HL-60/S4 (cell line): ENCODE measurements around the gene CTNNBL1.
"Not testable (repeated sequence)": the region's sequence is repeated elsewhere in the genome, so short reads cannot be mapped to it uniquely, and the experiment has no call there.

Experiments
- in situ Hi-C: fragments of 300-500 bp; cut with MboI; formaldehyde crosslinking; loops from 2 replicates; pipeline ENCODE4 v1.14.3; 2022; ENCODE audit warnings: low sequenced_read_pairs

The CTNNBL1 gene

DNA sequence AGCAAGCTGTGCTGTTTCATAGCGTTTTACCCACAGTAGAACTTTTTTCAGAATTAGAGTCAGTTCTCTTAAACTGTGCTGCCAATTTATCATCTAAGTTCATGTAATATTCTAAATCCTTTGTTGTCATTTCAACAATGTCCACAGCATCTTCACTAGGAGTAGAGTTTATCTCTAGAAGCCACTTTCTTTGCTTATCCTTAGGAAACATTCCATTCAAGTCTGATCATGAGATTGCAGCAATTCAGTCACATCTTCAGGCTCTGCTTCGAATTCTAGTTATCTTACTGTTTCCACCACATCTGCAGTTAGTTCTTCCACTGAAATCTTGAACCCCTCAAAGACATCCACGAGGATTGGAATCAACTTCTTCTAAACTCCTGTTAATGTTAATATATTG, 12.5 kb downstream of the CTNNBL1 start:
- in situ Hi-C loops, result no loop called here

DNA sequence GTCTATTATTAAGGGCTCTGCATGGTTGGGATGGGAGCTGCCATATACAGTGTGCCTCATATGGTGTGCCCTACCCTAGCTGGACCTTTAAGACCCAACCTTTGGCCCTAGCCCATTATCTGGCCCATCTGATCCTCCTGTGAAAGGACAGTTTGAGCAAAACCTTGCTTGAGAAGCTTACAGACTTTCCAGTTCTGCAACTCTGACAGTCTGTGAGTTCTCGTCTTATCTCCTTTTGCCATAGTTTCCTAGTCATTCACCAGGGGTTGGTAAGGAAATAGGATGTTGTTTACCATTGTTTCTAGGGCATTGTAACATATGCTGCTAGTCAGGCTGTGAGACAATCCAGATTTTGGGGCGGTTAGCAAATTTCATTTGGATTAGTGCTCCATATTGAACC, 17.2 kb downstream of the CTNNBL1 start:
- in situ Hi-C loops, result no loop called here

DNA sequence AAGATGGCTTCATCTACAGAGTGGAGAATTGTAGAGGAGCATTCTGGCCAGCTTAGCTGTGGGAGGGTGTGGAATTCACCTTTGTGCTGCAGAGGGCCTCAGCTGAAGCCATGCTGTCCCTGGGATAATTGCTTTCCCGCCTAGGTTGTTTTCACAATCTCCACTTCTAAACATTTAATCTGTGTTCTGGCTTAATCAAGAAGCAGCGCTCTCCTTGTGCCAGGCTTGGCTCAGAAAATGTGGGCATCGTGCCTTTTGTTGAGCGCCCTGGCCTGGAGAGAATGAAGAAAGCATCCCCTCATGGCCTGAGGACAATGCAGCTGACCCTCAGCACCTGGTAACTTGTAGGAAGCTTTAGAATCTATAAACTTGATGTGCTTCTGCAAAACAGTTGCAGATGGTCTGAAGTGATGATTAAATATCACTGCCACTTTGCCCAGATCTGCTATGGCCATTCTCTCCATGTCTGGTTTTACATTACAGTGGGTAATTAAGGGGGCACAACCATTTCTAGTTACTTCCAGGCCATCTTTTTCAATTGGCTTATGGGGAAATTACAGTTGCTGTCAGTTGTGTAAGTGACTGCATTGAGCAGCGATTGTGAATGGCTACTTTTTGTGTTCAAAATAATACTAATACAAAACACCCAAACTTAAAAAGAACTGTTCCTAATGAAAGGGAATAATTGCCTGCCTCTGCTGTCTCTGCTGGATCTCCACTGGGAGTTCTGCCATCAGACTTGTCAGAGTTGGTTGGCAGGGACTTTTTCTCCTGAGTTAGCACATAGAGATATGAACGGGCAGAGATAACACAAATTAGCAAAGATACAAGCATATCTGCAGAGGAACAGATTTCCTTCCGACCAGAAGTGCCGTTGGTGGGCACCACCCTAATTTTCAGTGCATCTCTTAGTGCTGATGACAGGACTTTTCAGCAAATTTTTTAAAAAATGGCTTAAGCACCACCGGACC, 18.4 kb downstream of the CTNNBL1 start:
- in situ Hi-C loops, result no loop called here

DNA sequence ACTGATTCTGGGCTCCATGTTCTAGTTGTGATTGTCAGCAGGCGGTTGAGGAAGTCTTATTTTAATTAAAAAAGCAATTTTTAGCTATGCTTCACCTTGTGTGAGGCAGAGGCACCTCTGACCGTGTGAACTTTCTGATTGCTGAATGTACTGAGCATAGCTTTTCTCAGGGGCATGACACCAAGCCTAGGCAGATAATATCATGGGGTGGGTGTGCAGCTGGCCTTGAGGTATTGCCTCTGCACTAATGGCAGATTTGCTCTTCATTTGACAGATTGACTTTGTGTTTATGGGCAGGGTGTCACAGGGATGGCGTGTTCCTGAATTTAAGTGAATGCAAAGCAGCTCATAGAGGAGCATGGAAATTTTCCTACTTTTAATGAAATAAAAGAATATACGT, 19.6 kb downstream of the CTNNBL1 start:
- in situ Hi-C loops, result no loop called here

DNA sequence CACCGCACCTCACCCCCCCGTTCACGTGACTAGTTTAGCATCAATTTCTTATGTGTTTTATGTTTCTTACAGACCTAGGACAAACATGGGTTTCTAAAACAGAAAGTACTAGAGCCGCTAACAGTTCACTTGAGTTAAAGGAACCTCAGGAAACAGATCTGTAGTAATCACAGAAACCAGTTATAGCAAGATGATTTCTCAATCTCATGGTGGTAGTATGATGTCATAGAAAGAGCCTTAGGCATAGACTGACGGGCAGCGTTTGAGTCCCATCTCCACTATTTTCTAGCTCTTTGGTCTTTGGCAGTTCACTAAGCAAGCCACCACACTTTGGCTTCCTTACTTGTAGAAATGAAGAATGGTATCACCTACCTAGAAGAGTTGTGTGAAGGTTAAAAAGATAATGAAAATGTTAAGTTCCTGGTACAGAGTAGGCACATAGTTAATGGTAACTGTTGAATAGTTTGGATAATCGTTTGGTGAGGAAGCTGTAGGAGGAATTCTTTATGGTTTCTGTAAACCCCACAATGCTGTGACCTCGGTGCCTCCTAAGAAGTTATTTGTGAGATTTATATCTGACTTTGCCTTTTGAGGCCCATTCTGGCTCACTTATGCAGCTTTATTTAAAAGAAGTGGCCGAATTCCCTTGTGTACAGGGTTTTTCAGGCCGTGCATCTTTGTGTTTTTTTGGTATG, 21.3 kb downstream of the CTNNBL1 start:
- in situ Hi-C loops, result no loop called here

DNA sequence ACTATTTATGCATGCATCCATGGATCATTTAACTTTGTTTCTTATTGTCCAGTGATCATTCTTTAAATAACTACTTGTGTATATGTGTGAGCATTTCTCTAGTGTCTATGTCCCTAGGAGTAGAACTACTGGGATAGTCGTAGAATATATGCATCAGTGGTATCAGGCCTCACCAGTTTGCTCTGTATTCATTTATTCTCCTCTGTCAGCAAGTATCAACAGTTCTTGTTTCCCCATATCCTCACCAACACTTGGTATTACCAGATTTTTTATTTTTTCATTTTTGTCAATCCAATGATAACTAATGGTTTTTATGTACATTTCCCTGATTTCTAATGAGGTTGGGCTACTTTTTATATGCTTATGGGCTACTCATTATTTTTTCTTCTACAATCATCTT, 27.9 kb downstream of the CTNNBL1 start:
- in situ Hi-C loops, result no loop called here

DNA sequence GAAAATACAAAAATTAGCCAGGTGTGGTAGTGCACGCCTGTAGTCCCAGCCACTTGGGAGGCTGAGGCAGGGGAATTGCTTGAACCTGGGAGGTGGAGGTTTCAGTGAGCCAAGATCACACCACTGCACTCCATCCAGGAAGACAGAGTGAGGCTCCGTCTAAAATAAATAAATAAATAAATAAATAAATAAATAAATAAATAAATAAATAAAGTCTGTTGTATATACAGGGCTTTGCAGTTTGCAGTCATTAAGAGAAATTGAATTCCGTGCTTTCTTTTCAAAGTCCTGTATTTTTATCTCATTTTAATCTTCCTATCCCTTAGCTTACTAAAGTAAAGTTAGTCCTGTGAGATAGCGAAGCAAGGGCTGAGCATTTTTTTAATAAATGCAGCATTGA, 28.5 kb downstream of the CTNNBL1 start:
- in situ Hi-C loops, result not testable (repeated sequence)

DNA sequence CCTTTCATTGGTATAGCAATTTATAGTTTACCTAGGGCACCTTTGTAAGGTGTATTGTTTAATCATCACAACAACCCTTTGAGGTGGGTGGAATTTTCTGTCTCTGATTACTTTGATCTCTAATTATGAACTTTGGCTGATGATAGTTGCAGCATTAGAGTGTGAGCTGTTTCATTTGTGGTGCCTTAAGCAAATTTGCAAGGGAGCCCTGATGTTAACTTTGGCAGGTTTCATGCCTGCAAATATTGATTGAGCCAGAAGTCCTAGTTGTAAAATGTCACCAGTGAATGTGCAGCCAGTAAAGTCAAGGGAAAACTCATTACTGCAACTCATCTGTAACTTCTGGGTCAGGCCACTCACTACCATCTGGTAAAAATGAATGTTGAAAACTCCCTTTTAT, 29.8 kb downstream of the CTNNBL1 start:
- in situ Hi-C loops, result no loop called here

DNA sequence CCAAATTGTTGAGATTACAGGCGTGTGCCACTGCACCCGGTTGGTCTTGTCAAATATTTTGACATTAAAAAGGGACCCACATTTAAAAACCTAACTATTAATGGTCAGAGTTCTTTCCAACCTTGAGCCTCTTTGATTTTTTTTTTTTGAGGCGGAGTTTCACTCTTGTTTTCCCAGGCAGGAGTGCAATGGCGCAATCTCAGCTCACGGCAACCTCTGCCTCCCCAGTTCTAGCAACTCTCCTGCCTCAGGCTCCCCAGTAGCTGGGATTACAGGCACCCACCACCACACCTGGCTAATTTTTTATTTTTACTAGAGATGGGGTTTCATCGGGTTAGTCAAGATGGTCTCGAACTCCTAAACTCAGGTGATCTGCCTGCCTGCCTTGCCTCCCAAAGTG, 31.3 kb downstream of the CTNNBL1 start:
- in situ Hi-C loops, result no loop called here

DNA sequence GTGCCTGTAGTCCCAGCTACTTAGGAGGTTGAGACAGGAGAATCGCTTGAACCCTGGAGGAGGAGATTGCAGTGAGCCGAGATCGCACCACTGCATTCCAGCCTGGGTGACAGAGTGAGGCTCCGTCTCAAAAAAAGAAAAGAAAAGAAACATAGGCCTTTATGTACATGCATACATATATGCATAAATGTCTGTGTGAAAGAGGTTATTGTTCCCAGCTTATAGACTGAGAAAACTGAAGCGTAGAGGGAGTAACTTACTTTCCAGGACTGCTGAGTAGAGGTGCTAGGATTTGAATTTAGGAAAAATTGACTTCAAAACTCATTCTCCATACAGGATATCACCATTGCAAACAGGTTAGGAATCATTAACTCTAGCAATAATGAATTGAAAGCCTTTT, 32.0 kb downstream of the CTNNBL1 start:
- in situ Hi-C loops, result no loop called here

DNA sequence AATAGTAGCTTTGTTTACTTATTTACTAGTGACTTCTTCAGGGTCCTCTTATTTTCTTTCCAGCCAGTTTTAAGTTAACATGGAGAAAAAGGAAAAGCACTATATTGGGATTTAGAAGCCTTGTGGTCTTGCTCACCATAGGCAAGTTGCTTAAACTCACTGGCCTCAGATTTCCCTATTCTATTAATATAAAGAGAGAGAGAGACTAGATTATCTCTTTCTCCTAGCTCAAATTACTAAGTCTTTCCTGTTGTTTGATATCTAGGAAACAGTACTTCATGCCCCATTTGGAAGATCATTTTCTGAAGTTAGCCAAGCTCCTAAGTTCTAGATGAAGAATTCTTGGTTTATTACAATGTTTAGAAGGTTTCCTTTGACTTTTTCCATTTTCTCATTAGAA, 32.5 kb downstream of the CTNNBL1 start:
- in situ Hi-C loops, result no loop called here

DNA sequence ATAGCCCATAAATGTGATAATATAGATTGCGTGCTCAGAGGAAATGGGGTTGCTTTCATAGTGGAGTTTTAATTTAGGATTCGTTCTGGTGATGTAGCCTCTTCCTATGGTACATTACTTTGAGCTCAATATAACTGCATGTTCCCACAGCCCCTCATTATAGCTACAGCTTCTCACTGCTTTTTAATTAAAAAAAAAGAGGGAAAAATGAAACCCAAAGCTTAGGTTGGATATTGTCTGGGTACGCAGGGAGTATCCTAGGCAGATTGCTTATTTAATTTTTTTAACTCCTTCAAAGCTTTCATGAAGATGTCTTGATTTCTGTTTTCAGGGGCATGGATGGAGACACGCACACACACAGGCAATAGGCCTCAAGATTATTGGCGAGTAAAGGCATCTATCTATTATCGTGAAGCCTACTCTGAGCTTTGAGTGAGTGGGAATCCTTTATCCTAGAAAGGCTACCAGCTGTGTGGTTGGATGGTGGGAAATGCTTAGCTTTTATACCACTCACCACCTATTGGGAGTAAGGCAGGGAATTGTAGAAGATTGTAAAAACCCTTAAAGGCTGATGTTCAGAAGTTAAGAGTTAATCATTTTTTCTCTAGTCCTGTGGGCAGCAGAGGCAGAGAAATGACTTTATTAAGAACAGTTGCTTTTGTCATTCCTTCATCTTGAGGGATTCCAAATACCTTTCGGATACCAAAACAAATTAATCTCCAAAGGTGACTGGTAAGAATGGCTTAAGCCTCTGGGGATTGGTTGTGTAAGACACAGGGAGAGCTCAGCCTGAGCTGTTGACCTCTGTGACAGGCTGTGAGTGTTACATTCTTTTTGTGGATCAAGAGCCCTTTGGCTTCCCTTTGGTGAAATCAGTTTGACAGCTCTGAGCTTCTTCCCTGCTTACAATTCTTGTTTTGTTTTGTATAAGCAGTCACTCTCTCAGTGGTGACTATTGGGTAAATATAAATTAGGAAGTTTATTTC, 33.4 kb downstream of the CTNNBL1 start:
- in situ Hi-C loops, result no loop called here

DNA sequence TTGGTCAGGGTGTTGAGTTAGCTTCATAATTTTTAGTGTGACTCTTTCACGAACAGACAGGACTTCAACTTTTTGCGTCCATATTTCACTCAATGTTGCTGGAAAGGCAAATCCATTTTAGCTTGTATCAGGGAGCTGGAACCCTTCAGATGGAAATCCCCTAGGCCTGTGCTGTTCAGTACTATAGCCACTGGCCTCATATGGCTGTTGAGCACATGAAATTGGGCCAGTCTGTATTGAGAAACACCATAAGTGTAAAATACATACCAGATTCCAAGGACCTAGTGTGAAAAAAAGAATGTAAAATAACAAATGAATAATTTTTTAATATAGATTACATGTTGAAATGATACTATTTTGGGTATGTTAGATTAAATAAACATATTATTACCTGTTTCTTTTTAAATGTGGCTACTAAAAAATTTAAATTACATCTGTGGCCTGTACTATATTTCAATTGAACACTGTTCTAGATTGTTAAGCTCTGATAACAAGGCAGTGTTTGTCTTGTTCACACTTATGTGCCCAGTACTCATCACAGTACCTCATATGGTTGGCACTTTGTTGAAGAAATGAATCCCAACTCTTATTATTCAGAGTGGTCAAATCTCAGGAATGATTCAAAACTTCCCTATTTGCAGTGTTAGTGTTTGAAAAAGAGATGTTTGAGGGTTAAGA, 34.3 kb downstream of the CTNNBL1 start:
- in situ Hi-C loops, result no loop called here

DNA sequence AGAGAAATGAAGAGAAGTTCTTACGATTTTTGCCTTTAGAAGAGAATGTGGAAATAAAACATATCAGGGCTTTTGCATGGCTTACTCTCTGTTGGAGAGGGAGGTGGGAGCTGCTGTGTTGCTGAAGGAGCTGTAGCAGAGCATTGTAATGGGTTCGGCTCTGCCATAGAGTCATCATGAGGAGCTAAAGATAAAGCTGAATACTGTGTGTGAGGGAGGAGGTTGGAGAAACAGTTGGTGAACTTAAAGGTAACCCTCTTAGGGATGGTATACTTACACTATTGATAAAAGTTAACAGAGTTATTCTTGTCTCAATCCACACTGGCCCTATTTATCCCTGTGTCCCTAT, 34.8 kb downstream of the CTNNBL1 start:
- in situ Hi-C loops, result no loop called here

DNA sequence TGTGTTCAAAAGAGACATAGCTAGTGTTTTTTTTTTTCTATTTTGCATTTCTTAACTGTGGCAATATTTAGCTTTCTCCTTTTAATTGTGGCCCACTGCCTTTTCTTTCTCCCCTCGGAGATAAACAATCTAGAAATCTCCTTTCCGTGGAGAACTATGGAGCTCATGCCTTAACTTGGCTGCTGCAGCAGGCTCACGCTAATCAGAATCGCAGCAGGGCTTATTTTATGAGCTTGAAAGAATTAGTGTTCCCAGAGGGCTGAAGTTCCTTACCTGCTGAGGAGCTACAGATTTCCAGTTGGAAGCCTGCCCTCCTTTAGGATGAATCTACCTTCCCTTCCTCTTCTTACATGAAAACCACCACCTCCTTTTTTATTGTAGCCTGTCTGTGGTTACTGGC, 35.6 kb downstream of the CTNNBL1 start:
- in situ Hi-C loops, result no loop called here

DNA sequence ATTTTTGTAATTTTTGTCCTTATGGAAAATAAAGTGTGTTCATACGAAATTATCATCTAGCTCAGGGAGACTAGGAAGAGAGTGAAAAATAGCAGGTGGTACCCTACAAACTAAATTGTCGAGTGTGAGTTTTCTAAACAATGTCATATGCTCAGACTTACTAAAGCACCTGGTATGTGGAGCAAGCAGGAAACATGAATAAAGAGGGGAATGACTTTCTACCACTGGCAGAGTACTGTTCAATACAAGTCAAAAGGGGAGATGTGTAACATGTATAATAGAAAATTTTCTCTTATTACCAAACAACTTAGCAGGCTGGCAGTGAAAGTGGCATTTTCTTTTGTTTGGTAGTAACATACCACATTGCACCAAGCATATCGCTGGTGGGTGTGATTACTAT, 36.1 kb downstream of the CTNNBL1 start:
- in situ Hi-C loops, result no loop called here

DNA sequence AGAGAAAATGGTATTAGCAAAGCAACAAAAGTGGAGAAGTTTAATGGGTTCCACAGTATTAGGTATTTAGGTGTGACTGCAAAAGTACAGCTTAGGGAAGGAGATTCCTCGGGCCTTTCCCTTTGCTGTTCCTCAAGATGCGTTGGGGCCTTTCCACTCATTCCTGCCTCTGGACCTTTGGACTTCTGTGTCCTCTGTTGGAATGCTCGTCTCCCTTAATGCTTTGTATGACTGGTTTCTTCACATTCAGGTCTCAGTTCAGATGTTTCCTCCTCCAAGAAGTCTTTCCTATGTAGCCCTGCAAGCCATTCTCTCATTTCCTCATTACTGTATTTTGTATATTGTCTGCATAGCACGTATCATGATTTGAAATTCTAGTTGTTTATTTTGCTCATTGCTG, 39.6 kb downstream of the CTNNBL1 start:
- in situ Hi-C loops, result no loop called here

DNA sequence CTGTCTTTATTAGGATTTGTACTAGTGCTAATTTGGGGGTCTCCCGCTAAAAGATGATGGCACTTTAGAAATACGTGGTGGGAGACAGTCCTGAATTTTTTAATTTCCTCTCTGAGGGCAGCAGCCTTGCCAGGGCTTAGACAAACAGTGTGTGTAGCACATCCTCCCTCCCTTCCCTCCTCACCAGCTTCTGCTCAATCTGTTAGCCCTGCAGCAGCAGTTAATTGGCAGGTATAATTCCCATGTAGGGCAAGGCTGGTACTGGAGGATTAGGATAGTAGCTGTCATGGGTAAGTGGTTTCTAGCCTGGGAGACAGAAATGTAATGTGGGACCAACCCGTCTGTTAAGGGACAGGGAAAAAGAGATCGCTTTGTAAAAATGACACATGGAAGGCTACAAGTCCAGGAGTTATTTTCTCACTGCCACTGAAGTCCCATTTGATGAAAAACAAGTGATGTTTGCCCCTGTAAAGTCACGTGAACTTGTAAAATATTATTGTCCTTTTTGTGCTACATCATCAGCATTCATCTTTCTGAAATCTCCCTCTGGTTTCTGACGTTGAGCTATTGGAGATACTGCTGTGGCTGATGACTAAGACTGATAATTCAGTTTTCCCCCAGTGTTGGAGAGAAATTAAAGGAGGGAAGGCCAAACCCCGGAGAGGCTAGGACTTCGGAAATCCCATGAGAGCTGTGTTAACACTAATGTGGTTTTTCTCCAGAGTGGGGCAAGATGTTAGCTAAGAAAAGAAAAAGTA, 40.6 kb downstream of the CTNNBL1 start:
- in situ Hi-C loops, result no loop called here

DNA sequence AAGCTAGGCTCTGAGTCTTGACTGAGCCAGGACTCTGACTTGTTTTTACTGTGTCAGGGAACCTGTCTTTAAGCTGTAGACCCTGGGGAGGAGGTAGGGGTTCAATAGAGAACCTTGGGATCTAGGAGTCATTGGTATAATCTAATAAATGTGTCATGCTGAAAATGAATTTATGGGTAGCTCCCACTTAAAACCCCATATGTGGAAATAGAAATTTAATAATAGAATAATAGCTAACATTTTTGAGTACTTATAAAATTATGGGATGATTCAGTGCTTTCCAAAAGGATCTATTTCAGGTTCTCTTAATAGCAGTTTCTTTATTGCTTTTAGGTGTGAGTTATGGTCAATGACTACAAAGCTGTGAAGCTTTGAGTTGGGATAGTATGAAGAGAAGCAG, 41.7 kb downstream of the CTNNBL1 start:
- in situ Hi-C loops, result no loop called here

DNA sequence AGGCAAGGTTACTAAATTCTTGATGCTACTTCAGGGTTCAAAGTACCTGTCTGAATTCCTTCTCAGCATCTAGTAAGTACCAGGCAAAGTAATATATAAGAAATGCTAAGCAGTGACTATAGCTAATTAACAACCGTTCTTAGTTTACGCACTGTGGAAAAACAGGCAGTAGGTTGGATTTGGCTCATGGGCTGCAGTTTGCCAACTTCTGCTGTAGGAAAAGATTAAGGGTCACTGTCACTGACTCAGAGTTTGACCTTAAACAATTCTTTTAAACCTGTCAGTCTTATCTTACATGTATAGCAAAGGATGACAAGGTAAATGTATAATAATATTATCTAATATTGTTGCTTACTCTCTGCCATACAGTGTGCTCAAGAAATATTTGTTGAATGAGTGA, 42.3 kb downstream of the CTNNBL1 start:
- in situ Hi-C loops, result no loop called here
